ENCODE results near the gene FAM181B. TPM values are rescaled to one million over a fixed set of nuclear protein-coding genes. Genes with fewer than 3 reads are reported as not detected.

FAM181B gene
- total RNA-seq, 1 donor from 2014 or later, result 0.35 TPM

DNA sequence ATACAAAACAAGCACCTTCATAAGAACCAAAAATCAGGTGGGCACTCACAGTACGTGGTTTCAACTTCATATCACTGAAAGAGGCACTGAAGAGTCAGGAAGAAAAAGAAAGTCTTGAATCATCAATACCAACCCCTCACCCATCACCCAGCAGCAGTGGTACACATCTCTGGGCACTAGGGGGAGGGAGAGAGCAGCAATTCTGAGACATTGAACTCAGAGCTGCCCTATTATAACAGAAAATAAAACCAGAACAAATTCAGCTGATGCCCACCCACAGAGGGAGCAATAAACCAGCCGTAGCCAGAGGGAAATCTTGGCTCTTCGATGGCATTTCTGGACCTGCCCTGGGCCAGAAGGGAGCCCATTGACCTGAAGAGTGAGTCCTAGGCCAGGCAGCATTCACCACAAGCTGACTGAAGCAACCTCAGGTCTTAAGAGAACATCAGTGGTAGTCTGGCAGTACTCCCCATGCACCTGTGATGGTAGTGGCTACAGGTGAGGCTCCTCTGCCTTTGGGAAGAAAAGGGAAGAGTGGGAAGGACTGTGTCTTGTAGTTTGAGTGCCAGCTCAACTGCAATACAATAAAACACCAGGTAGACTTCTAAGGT, 42.2 kb upstream of the FAM181B start:
- peaks cover 22% of the 10 kb centered on the region for H3K9me3 Mint-ChIP-seq (ENCODE audit: unreplicated experiment)
- H3K4me1 Mint-ChIP-seq (ENCODE audit: unreplicated experiment), result no peaks in the 10 kb centered on the region
- H3K27me3 Mint-ChIP-seq (ENCODE audit: unreplicated experiment), result no peaks in the 10 kb centered on the region
- TF ChIP-seq, protein P1, sequence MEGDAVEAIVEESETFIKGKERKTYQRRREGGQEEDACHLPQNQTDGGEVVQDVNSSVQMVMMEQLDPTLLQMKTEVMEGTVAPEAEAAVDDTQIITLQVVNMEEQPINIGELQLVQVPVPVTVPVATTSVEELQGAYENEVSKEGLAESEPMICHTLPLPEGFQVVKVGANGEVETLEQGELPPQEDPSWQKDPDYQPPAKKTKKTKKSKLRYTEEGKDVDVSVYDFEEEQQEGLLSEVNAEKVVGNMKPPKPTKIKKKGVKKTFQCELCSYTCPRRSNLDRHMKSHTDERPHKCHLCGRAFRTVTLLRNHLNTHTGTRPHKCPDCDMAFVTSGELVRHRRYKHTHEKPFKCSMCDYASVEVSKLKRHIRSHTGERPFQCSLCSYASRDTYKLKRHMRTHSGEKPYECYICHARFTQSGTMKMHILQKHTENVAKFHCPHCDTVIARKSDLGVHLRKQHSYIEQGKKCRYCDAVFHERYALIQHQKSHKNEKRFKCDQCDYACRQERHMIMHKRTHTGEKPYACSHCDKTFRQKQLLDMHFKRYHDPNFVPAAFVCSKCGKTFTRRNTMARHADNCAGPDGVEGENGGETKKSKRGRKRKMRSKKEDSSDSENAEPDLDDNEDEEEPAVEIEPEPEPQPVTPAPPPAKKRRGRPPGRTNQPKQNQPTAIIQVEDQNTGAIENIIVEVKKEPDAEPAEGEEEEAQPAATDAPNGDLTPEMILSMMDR (IDR thresholded peaks at IDR 0.05), result peak; percentile 43
- no peak overlapping the region for H3K4me3 Mint-ChIP-seq (ENCODE audit: unreplicated experiment)
- no peak overlapping the region for H3K27ac Mint-ChIP-seq (ENCODE audit: unreplicated experiment)
- no peak for DNase-seq (ENCODE audit: extremely low spot score, unreplicated experiment)
- no peaks in the 10 kb centered on the region for H3K36me3 Mint-ChIP-seq (ENCODE audit: unreplicated experiment)

DNA sequence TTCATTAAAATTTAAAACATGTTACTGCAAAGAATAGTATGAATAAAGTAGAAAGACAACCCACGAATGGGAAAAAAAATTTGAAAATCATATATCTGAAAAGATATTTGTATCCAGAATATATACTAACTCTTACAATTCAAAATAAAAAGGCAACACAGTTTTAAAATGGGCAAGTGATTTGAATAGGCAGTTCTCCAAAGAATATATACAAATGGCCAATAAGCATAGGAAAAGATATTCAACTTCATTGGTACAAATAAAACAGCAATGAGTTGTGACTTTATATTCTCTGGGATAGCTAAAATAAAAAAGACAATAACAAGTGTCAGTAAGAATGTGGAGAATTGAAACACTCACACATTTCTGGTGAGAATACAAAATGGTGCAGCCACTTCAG, 41.6 kb upstream of the FAM181B start:
- Mint-ChIP-seq H3K4me3 (ENCODE audit: unreplicated experiment) (no peak overlapping the region), H3K27ac (ENCODE audit: unreplicated experiment) (no peak overlapping the region), H3K4me1 (ENCODE audit: unreplicated experiment) (no peaks in the 10 kb centered on the region), H3K36me3 (ENCODE audit: unreplicated experiment) (no peaks in the 10 kb centered on the region), H3K27me3 (ENCODE audit: unreplicated experiment) (no peaks in the 10 kb centered on the region), H3K9me3 (ENCODE audit: unreplicated experiment) (peaks cover 22% of the 10 kb centered on the region)
- no peak for DNase-seq (ENCODE audit: extremely low spot score, unreplicated experiment)
- TF ChIP-seq, protein P1 (IDR thresholded peaks at IDR 0.05), result no peak

DNA sequence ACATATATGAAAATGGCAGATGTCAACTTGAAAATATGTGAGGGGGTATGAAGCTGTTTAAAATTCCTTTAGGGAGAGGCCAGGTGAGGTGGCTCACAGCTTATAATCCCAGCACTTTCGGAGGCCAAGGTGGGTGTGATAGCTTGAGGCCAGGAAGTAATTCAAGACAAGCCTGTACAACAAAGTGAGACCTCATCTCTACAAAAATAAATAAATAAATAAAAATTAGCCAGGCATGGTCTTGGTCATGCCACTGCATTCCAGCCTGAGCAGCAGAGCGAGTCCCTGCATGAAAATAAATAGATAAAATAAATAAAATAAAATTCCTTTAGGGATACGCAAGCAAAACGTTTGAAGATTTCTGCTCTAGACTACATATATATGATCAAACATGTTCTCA, 38.1 kb upstream of the FAM181B start:
- Mint-ChIP-seq H3K27ac (ENCODE audit: unreplicated experiment) (no peak overlapping the region), H3K36me3 (ENCODE audit: unreplicated experiment) (no peaks in the 10 kb centered on the region), H3K4me3 (ENCODE audit: unreplicated experiment) (no peak overlapping the region), H3K9me3 (ENCODE audit: unreplicated experiment) (peaks cover 10% of the 10 kb centered on the region), H3K27me3 (ENCODE audit: unreplicated experiment) (no peaks in the 10 kb centered on the region), H3K4me1 (ENCODE audit: unreplicated experiment) (no peaks in the 10 kb centered on the region)
- no peak for DNase-seq (ENCODE audit: extremely low spot score, unreplicated experiment)
- TF ChIP-seq, protein P1 (IDR thresholded peaks at IDR 0.05), result no peak

DNA sequence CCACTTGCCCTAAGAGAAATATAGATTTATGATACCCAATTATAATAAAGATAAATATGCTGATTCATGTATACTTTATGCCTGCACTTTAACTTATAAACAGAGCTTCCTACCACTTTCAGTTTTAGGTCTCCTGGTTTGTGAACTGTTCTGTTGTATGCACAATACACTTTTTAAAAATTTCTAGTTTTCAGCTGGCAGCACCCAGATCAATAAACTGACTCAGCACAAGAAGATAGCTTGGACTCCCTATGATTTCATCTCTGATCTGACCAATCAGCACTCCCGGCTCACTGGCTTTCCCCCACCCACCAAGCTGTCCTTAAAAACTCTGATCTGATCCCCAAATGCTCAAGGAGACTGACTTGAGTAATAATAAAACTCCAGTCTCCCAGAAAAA, 33.5 kb upstream of the FAM181B start:
- H3K4me3 Mint-ChIP-seq (ENCODE audit: unreplicated experiment), result no peak overlapping the region
- no peaks in the 10 kb centered on the region for H3K9me3 Mint-ChIP-seq (ENCODE audit: unreplicated experiment)
- H3K36me3 Mint-ChIP-seq (ENCODE audit: unreplicated experiment), result no peaks in the 10 kb centered on the region
- no peak overlapping the region for H3K27ac Mint-ChIP-seq (ENCODE audit: unreplicated experiment)
- H3K27me3 Mint-ChIP-seq (ENCODE audit: unreplicated experiment), result no peaks in the 10 kb centered on the region
- no peak for DNase-seq (ENCODE audit: extremely low spot score, unreplicated experiment)
- no peaks in the 10 kb centered on the region for H3K4me1 Mint-ChIP-seq (ENCODE audit: unreplicated experiment)
- TF ChIP-seq, protein P1 (IDR thresholded peaks at IDR 0.05), result no peak

DNA sequence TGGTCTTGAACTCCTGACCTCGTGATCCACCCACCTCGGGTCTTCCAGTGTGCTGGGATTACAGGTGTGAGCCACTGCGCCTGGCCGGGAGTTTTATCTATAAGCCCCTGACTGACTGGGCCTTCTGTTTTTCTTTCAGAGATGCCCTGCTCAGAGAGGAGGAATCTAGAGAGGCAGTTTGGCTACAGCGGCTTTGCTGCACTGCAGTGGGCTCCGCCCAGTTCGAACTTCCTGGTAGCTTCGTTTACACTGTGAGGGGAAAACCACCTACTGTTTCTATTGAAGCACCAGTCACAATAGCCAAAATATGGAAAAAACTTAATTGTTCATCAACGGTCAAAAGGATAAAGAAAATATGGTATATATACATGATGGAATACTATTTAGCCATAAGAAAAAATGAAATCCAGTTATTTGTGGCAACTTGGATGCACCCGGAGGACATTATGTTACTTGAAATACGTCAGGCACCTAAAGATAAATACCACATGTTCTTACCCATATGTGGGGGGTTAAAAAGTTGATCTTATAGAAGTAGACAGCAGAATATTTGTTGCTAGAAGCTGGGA, 31.9 kb upstream of the FAM181B start:
- TF ChIP-seq, protein P1 (IDR thresholded peaks at IDR 0.05), result no peak
- H3K4me3 Mint-ChIP-seq (ENCODE audit: unreplicated experiment), result no peak overlapping the region
- peaks cover 2% of the 10 kb centered on the region for H3K4me1 Mint-ChIP-seq (ENCODE audit: unreplicated experiment)
- H3K27ac Mint-ChIP-seq (ENCODE audit: unreplicated experiment), result no peak overlapping the region
- H3K36me3 Mint-ChIP-seq (ENCODE audit: unreplicated experiment), result no peaks in the 10 kb centered on the region
- no peaks in the 10 kb centered on the region for H3K27me3 Mint-ChIP-seq (ENCODE audit: unreplicated experiment)
- DNase-seq (ENCODE audit: extremely low spot score, unreplicated experiment), result no peak
- no peaks in the 10 kb centered on the region for H3K9me3 Mint-ChIP-seq (ENCODE audit: unreplicated experiment)

Measured in osteocyte (in vitro differentiated cells).